Astrocyte (in vitro differentiated cells and primary cell): ENCODE data around the gene CDK6.

ENCODE experiments used
- EZH2 ChIP-seq: IDR thresholded peaks from 2 replicates; pipeline ENCODE4 v1.6.1; 2012; ENCODE audit warnings: mild to moderate bottlenecking, low read length, inconsistent platforms; ENCODE audit not compliant: insufficient read depth
- TF ChIP-seq, protein P1 (sequence below): IDR thresholded peaks from 2 replicates; pipeline ENCODE4 v1.5.1; 2011; ENCODE audit warnings: low read depth, mild to moderate bottlenecking, inconsistent platforms, low read length, moderate library complexity; ENCODE audit not compliant: insufficient read depth

DNA sequence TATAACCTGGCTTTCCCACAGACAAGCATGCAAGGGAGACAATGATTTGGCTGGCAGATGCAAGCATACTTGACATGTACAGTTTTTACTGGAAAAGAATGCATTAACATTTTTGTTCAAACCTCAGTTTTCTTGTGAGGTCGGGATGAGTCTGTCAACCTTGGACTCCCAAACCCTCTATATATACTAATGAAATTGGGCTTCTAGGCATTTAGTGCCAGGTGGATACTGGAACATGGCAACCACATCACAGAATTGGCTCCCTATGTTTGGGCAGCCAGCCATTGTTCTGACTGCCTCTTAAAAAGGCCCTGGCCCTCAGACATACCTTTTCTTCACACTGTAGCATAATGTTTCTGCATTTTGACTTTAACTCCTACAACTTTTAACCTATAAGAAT, 39.1 kb downstream of the CDK6 start:
- TF ChIP-seq, protein P1, sequence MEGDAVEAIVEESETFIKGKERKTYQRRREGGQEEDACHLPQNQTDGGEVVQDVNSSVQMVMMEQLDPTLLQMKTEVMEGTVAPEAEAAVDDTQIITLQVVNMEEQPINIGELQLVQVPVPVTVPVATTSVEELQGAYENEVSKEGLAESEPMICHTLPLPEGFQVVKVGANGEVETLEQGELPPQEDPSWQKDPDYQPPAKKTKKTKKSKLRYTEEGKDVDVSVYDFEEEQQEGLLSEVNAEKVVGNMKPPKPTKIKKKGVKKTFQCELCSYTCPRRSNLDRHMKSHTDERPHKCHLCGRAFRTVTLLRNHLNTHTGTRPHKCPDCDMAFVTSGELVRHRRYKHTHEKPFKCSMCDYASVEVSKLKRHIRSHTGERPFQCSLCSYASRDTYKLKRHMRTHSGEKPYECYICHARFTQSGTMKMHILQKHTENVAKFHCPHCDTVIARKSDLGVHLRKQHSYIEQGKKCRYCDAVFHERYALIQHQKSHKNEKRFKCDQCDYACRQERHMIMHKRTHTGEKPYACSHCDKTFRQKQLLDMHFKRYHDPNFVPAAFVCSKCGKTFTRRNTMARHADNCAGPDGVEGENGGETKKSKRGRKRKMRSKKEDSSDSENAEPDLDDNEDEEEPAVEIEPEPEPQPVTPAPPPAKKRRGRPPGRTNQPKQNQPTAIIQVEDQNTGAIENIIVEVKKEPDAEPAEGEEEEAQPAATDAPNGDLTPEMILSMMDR: no peak
- no peak for TF ChIP-seq EZH2
